DOHH2 (cell line): ENCODE data around the gene ATP8B4.

ENCODE experiments used
- CTCF ChIP-seq: fragments of 200-600 bp; sonication (generic); IDR thresholded peaks from one replicate; pipeline ENCODE4 v1.5.1; 2014; ENCODE audit warnings: antibody characterized with exemption, mild to moderate bottlenecking, low read depth, low read length; ENCODE audit not compliant: poor library complexity, severe bottlenecking
- EZH2phosphoT487 ChIP-seq: fragments of 200-600 bp; sonication (generic); IDR thresholded peaks from 2 replicates; pipeline ENCODE4 v1.6.1; 2017; ENCODE audit warnings: borderline replicate concordance, mild to moderate bottlenecking, antibody characterized with exemption, low read length, moderate library complexity, mixed read lengths

- no peak for TF ChIP-seq EZH2phosphoT487
- no peak for TF ChIP-seq CTCF
Observed at GRCh38 chr15:50098545-50098944, 20.5 kb downstream of the ATP8B4 start.
